H9 (cell line): ENCODE data around the gene PRSS38. TPM values are rescaled to one million over a fixed set of nuclear protein-coding genes. Genes with fewer than 3 reads are reported as not detected.

Source experiments
- DNase-seq: peaks from one replicate; pipeline ENCODE4 v3.0.0-alpha.2; 2017
- H2AFZ ChIP-seq: one replicate; pipeline ENCODE4 v1.6.1; 2013; ENCODE audit warnings: mild to moderate bottlenecking, low read length, control low read depth, moderate library complexity
- H2AK5ac ChIP-seq: 2 replicates; pipeline ENCODE4 v1.6.1; 2013; ENCODE audit warnings: low read length, control low read depth, mixed read lengths; ENCODE audit not compliant: insufficient read length
- H2BK120ac ChIP-seq: one replicate; pipeline ENCODE4 v1.6.1; 2013; ENCODE audit warnings: low read depth, mild to moderate bottlenecking, low read length, control low read depth, inconsistent platforms; ENCODE audit not compliant: poor library complexity, severe bottlenecking
- H2BK12ac ChIP-seq: 2 replicates; pipeline ENCODE4 v1.6.1; 2013; ENCODE audit warnings: low read length, control low read depth, mixed read lengths, low read depth; ENCODE audit not compliant: insufficient read length
- H2BK15ac ChIP-seq: 2 replicates; pipeline ENCODE4 v1.6.1; 2013; ENCODE audit warnings: low read depth, low read length, control low read depth
- H2BK20ac ChIP-seq: one replicate; pipeline ENCODE4 v1.6.1; 2013; ENCODE audit warnings: low read depth, mild to moderate bottlenecking, low read length, control low read depth, inconsistent platforms; ENCODE audit not compliant: poor library complexity, severe bottlenecking
- H2BK5ac ChIP-seq: 2 replicates; pipeline ENCODE4 v1.6.1; 2013; ENCODE audit warnings: low read length, control low read depth, mixed read lengths; ENCODE audit not compliant: insufficient read length
- H3K14ac ChIP-seq: 2 replicates; pipeline ENCODE4 v1.6.1; 2013; ENCODE audit warnings: low read length, control low read depth; ENCODE audit not compliant: insufficient read depth
- H3K18ac ChIP-seq: 2 replicates; pipeline ENCODE4 v1.6.1; 2013; ENCODE audit warnings: low read depth, mild to moderate bottlenecking, mixed read lengths, low read length, control low read depth; ENCODE audit not compliant: insufficient read length
- H3K23ac ChIP-seq: 2 replicates; pipeline ENCODE4 v1.6.1; 2013; ENCODE audit warnings: low read length, control low read depth, mixed read lengths, low read depth; ENCODE audit not compliant: insufficient read length
- H3K23me2 ChIP-seq: 2 replicates; pipeline ENCODE4 v1.6.1; 2013; ENCODE audit warnings: low read depth, mild to moderate bottlenecking, mixed read lengths, low read length, control low read depth; ENCODE audit not compliant: insufficient read length, poor library complexity, severe bottlenecking
- H3K27ac ChIP-seq: 2 replicates; pipeline ENCODE4 v1.5.1; 2013; ENCODE audit warnings: low read length, control low read depth, mixed read lengths, low read depth; ENCODE audit not compliant: insufficient read length
- H3K27me3 ChIP-seq: 2 replicates; pipeline ENCODE4 v1.6.1; 2013; ENCODE audit warnings: low read length, control low read depth, inconsistent platforms; ENCODE audit not compliant: insufficient read depth
- H3K4ac ChIP-seq: 2 replicates; pipeline ENCODE4 v1.6.1; 2013; ENCODE audit warnings: low read depth, mild to moderate bottlenecking, control low read depth, inconsistent platforms, low read length, moderate library complexity
- H3K4me1 ChIP-seq: 2 replicates; pipeline ENCODE4 v1.6.1; 2013; ENCODE audit warnings: low read length, control low read depth, inconsistent platforms; ENCODE audit not compliant: insufficient read depth
- H3K4me2 ChIP-seq: 2 replicates; pipeline ENCODE4 v1.6.1; 2013; ENCODE audit warnings: low read length, control low read depth, mixed read lengths; ENCODE audit not compliant: insufficient read length, insufficient read depth
- H3K56ac ChIP-seq: 2 replicates; pipeline ENCODE4 v1.6.1; 2013; ENCODE audit warnings: low read depth, mild to moderate bottlenecking, mixed read lengths, low read length, control low read depth; ENCODE audit not compliant: insufficient read length
- H3K79me1 ChIP-seq: 2 replicates; pipeline ENCODE4 v1.6.1; 2013; ENCODE audit warnings: low read depth, mild to moderate bottlenecking, moderate library complexity, low read length, control low read depth, inconsistent platforms; ENCODE audit not compliant: insufficient read depth, poor library complexity, severe bottlenecking
- H3K79me2 ChIP-seq: 2 replicates; pipeline ENCODE4 v1.6.1; 2013; ENCODE audit warnings: low read length, control low read depth, inconsistent platforms; ENCODE audit not compliant: insufficient read depth
- H3K9ac ChIP-seq: 2 replicates; pipeline ENCODE4 v1.6.1; 2013; ENCODE audit warnings: low read length, control low read depth, mixed read lengths; ENCODE audit not compliant: insufficient read length; ENCODE audit errors: extremely low read depth
- H3K9me3 ChIP-seq: one replicate; pipeline ENCODE4 v1.6.1; 2013; ENCODE audit warnings: low read depth, low read length, inconsistent platforms; ENCODE audit not compliant: control insufficient read depth
- H3T11ph ChIP-seq: one replicate; pipeline ENCODE4 v1.6.1; 2013; ENCODE audit warnings: mild to moderate bottlenecking, low read length, control low read depth, inconsistent platforms
- H4K20me1 ChIP-seq: one replicate; pipeline ENCODE4 v1.6.1; 2013; ENCODE audit not compliant: control insufficient read depth, insufficient read length, insufficient read depth
- H4K5ac ChIP-seq: 2 replicates; pipeline ENCODE4 v1.6.1; 2013; ENCODE audit warnings: low read depth, mild to moderate bottlenecking, mixed read lengths, low read length, control low read depth; ENCODE audit not compliant: insufficient read length
- H4K8ac ChIP-seq: replicated peaks from 2 replicates; pipeline ENCODE4 v1.6.1; 2013; ENCODE audit warnings: low read length, control low read depth, mixed read lengths, low read depth; ENCODE audit not compliant: insufficient read length
- H4K91ac ChIP-seq: 2 replicates; pipeline ENCODE4 v1.6.1; 2013; ENCODE audit warnings: low read depth, mild to moderate bottlenecking, moderate library complexity, mixed read lengths, low read length, control low read depth; ENCODE audit not compliant: insufficient read length
- H3K27ac Mint-ChIP-seq, 3 experiments: 2 replicates in 2 of 3; 3 replicates in 1 of 3; pipeline ENCODE4 v1.8.0; 2020 to 2021; ENCODE audit warnings: mixed read lengths in 3 of 3, mild to moderate bottlenecking in 1 of 3, moderate library complexity in 1 of 3
- H3K27me3 Mint-ChIP-seq: 2 replicates; pipeline ENCODE4 v1.8.0; 2021; ENCODE audit warnings: low read depth, mild to moderate bottlenecking, moderate library complexity, mixed read lengths
- H3K36me3 Mint-ChIP-seq, 3 experiments: 2 replicates in 2 of 3; 3 replicates in 1 of 3; pipeline ENCODE4 v1.8.0; 2020 to 2021; ENCODE audit warnings: low read depth in 3 of 3, mixed read lengths in 3 of 3; ENCODE audit not compliant: insufficient read depth in 1 of 3
- H3K4me1 Mint-ChIP-seq, 2 experiments: 2 replicates each; pipeline ENCODE4 v1.8.0; 2020; ENCODE audit warnings: mixed read lengths in 2 of 2
- H3K4me3 Mint-ChIP-seq, 2 experiments: 2 replicates in 1 of 2; 3 replicates in 1 of 2; pipeline ENCODE4 v1.8.0; 2020 to 2021; ENCODE audit warnings: mild to moderate bottlenecking in 2 of 2, mixed read lengths in 2 of 2, moderate library complexity in 1 of 2
- H3K9me3 Mint-ChIP-seq, 2 experiments: 2 replicates in 1 of 2; 3 replicates in 1 of 2; pipeline ENCODE4 v1.8.0; 2020; ENCODE audit warnings: mild to moderate bottlenecking in 2 of 2, mixed read lengths in 2 of 2, moderate library complexity in 1 of 2
- CTCF ChIP-seq: fragments of 200-600 bp; sonication (generic); conservative IDR thresholded peaks from 3 replicates; pipeline ENCODE4 v1.8.0; 2021; ENCODE audit warnings: antibody characterized with exemption, mild to moderate bottlenecking
- WGBS: extraction: QIAGEN DNeasy Blood & Tissue Kit; methylation state at CpG from one replicate; pipeline ENCODE4 v1.1.7; 2013; ENCODE audit warnings: missing lambda C conversion rate, low lambda C conversion rate, mixed read lengths; ENCODE audit not compliant: insufficient read length; ENCODE audit errors: extremely low coverage; 5-methylcytosine and 5-hydroxymethylcytosine counted together
- total RNA-seq: library from RNA; stranded (reverse); gene quantifications from 2 replicates; pipeline ENCODE4 v1.2.1, GENCODE V29; 2021

PRSS38 gene
- total RNA-seq, 1 experiment from 2014 or later: not detected

DNA sequence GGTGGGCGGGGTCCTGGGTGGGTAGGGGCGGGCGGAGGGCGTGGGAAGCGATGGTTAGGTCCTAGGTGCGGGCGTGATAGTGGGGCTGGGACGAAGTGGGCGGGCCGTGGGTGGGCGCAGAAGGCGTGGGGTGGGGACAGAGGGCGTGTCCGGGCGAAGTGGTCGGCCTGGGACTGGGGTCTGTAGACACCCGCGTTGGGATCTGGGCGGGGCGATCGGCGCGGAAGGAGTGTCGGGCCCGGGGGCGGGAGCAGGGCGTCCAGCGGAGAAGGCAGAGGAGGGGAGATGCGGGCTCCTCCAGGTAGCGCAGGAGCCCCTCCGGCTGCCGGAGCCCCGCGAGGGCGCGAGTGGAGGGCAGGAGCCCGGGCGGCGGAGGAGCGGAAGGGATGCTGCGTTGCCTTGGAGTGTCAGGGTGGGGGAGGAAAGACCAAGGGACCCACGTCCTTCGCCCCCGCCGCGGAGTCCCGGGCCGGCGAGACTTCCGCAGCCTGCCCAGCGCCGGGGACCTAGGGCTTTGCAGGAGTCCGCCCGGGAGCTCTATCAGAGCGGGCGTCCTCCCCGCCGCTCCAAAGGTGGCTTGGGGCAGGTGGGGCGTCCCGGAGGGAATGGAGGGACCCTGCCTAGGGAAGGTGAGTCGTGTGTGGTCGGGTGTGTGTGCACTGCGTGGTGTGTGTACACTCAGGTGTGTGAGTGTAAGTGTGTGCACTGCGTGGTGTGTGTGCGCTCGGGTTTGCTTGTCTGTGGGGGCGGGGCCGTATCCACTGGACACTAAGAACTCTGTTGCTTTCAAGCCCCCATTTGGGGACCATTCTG is 27.0 kb upstream of the PRSS38 start:
- peaks cover 12 to 25% of the 10 kb centered on the region in 2 experiments for H3K4me1 Mint-ChIP-seq
- TF ChIP-seq CTCF: no peak
- peak; percentile 96 for DNase-seq
- H4K8ac ChIP-seq: no peak overlapping the region
- H3K4ac ChIP-seq: no peak overlapping the region
- H3K14ac ChIP-seq: no peak overlapping the region; the same call in 1 of the 2 replicates
- H3K27me3 Mint-ChIP-seq: peaks cover 51% of the 10 kb centered on the region
- no peak overlapping the region for H2BK20ac ChIP-seq
- no peak overlapping the region for H3K56ac ChIP-seq
- no peak overlapping the region for H4K5ac ChIP-seq
- no peak overlapping the region for H2AFZ ChIP-seq
- H3K9me3 ChIP-seq: no peaks in the 10 kb centered on the region
- no peaks in the 10 kb centered on the region for H3K9me3 Mint-ChIP-seq
- no peaks in the 10 kb centered on the region for H3K36me3 Mint-ChIP-seq
- H3K79me2 ChIP-seq: no peaks in the 10 kb centered on the region
- H3K23me2 ChIP-seq: peaks cover 15% of the 10 kb centered on the region
- peak overlapping the region; percentile 98 for H3K4me2 ChIP-seq
- H3K9ac ChIP-seq: no peak overlapping the region
- H3K27ac Mint-ChIP-seq: no peak overlapping the region
- no peak overlapping the region for H2AK5ac ChIP-seq
- no peak overlapping the region for H2BK120ac ChIP-seq
- peak overlapping the region; percentile 71 to 86 for H3K4me3 Mint-ChIP-seq
- no CpG with 5 or more reads among the region's 68 CpGs for WGBS
- H2BK5ac ChIP-seq: no peak overlapping the region
- peak overlapping the region; percentile 28 for H3K23ac ChIP-seq
- peaks cover 5% of the 10 kb centered on the region; the same call in 1 of the 2 replicates for H3K27me3 ChIP-seq
- no peak overlapping the region for H2BK15ac ChIP-seq
- H3K18ac ChIP-seq: peak overlapping the region; percentile 57
- H4K20me1 ChIP-seq: no peaks in the 10 kb centered on the region
- no peak overlapping the region for H3K27ac ChIP-seq
- no peaks in the 10 kb centered on the region for H3K4me1 ChIP-seq
- H3K79me1 ChIP-seq: no peaks in the 10 kb centered on the region
- no peak overlapping the region for H4K91ac ChIP-seq
- H3T11ph ChIP-seq: no peak overlapping the region
- H2BK12ac ChIP-seq: no peak overlapping the region
